Measurements from ENCODE around the gene BCAS1.

The BCAS1 gene, protein sequence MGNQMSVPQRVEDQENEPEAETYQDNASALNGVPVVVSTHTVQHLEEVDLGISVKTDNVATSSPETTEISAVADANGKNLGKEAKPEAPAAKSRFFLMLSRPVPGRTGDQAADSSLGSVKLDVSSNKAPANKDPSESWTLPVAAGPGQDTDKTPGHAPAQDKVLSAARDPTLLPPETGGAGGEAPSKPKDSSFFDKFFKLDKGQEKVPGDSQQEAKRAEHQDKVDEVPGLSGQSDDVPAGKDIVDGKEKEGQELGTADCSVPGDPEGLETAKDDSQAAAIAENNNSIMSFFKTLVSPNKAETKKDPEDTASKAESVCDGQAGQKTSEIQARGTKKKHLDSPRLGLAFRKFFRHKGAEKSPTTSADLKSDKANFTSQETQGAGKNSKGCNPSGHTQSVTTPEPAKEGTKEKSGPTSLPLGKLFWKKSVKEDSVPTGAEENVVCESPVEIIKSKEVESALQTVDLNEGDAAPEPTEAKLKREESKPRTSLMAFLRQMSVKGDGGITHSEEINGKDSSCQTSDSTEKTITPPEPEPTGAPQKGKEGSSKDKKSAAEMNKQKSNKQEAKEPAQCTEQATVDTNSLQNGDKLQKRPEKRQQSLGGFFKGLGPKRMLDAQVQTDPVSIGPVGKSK

DNA sequence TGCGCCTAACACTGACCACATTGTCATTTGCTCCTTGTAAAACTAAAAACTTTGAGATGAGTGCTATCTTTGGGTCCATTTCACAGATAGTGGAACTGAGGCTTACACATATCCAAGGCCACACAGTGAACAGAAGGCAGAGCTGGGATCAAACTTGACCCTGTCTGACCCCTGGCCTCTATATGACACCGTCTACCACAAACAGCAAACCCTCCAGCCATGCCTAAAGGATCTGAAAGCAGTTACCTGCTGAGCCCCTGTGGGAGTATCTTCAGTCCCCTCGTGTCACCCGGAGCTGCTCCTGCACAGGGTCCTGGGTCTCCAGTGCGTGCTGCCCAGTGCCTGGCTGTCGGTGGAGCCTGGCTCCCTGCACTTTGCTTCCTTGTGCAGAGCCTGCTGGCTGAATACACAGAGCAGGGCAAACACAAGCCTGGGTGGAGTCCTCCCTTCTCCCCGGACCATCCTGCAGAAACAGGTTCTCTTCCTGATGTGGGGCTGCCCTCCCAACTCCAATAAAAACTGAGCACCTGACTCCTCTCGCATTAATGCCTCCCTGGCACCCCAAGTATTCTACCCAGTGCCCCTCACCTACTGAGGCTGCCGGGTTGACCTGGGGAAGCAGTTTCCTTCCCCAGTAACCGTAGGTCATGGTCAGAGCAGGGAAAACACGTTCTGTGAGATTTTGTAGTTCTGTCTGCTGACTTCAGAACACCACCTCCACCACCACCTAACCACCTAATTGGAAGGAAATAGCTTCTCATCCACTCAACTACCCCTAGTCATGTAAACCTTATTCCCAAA, at the start of gene BCAS1:
Gene BCAS1, minus strand, starts transcription at position 408 of the 801 bp plus-strand sequence. CDS start 11,876 bp downstream, outside the sequence.
- no peak for DNase-seq (ENCODE audit: low read depth)

DNA sequence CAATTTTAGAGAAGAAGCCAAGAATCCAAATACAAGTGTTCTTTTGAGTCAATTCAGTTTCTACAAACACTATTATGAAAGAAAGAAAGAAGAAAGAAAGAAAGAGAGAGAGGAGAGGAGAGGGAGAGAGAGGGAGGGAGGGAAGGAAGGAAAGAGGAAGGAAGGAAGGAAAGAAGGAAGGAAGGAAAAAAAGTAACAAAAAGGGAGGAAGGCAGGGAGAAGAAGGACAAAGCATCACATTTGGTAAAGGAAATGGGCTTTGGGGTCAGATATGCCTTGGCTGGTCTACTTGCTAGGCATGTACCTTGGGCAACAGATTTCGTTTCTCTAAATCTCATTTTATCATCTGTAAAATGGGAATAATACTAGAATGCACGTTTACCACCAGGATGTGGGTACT, 49.4 kb upstream of the BCAS1 start:
- DNase-seq (ENCODE audit: low read depth): no peak

DNA sequence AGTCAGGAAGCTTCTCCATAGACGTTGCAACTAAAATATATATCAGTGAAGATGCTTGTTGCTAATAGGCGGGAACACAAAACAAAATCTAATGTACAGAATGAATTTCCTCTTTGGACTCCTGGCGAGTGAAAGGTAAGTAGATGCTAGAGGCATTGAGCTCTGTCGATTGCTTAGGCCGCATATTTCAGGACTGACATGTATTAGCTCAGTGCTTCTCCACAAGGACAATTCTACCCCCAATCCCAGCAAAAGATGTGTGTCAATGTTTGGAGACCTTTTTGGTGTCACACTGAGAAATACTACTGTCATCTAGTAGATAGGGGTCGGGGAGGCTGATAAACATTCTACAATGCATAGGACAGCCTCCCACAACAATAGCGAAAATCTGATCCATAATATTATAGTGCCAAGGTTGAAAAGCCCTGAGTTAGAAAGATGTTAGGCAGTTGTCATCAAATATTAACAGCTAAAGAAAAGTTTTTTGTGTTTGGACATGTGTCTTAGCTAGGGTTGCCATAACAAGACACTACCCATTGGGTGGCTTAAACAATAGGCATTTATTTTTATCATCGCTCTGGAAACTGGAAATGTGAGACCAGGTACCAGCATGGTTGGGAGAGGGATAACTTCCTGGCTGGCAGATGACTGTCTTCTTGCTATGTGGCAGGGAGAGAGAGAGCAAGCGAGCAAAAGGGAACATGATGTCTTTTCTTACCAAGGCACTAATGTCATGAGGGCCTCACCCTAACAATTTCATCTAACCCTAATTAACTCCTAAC, 48.0 kb upstream of the BCAS1 start:
- DNase-seq (ENCODE audit: low read depth): no peak

DNA sequence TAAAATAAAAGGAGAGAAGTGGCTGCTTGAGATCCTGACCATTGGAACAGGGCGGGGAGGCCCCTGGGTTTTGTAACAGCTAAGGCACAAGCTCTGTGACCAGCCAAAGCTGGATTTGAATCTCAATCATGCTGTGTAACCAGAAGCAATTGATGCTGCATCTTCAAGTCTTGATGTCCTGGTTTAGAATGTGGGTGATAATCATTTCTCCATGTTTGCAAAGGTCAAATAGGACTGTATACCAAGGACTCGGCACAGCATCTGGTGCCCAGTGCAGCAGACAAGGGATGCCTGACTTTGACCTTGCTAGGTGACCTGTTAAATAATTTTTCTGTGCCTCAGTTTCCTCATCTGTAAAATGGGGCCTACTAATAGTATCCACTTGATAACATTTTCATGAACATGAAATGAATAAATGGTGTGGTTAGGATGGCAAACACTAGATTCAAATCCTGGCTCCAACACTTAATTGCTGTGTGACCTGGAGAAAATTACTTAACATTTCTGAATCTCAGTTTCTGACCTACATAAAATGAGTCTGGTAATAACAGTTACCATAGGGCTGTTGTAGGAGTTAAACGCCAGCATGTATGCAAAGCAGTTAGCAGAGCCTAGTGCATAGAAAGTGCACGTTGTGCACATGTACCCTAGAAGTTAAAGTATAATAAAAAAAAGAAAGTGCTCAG, 46.3 kb upstream of the BCAS1 start:
- no peak for DNase-seq (ENCODE audit: low read depth)

DNA sequence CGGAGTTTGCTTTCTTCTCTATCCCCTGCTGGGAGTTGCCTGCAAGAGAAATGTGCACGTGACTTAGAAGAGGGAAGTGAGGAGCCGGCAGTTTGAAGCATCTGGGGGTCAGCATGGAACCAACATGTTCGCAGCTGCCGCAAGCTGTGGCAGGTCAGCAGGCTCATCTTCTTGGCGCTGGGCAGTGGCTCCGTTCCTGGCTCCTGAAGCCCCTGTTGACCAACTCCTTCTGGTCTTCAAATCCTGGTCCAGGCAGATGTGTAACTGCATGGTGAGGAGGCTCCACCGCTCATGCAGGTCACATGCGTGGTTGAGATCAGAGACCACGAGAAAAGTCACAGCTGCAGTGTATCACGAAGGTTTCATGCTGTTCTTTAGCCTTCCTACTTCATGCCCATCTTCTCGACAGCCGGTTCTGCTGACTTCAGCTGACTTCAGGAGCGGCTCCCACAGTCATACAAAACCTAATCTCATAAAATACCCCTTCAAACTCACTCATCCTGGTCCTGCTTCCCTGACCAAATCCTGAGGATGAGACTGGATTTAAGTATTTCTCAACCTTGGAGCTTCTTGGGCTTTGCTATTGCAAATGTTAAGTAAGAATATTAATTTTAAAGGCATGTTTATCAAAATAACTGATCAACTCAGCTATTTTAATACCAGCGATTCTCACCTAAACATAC, 44.9 kb upstream of the BCAS1 start:
- DNase-seq (ENCODE audit: low read depth): no peak

DNA sequence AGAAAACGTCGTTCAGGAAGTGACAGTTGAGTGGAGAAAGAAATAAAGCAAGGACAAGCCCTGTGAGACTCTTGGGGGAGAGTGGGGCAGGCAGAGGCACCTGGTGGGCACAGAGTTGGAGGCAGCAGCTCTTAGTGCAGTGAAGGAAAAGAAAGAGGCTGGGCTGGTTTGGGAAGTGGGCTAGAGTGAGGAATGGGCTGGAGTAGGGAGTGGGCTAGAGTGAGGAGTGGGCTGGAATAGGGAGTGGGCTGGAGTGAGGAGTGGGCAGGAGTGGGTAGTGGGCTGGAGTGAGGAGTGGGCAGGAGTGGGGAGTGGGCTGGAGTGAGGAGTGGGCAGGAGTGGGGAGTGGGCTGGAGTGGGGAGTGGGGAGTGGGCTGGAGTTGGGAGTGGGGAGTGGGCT, 43.7 kb upstream of the BCAS1 start:
- no peak for DNase-seq (ENCODE audit: low read depth)

DNA sequence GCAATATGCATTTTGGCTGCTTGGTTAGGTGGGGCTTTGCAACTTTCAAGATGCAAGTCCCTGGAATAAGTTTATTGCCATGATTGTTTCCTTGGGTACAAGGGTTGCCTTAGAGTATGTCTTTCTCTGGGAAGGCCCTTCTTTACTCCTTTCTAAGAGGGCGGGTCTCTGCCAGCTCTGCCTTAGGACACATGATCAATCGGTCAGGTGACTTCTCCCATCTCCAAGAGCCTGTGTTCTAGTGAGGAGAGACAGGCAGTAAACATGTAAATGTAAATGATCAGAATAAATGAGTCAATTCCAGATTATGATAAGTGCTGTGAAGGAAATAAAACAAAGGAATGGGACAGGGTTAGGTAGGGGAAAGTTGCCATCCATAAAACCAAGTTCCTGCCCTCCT, 43.2 kb upstream of the BCAS1 start:
- DNase-seq (ENCODE audit: low read depth): no peak

DNA sequence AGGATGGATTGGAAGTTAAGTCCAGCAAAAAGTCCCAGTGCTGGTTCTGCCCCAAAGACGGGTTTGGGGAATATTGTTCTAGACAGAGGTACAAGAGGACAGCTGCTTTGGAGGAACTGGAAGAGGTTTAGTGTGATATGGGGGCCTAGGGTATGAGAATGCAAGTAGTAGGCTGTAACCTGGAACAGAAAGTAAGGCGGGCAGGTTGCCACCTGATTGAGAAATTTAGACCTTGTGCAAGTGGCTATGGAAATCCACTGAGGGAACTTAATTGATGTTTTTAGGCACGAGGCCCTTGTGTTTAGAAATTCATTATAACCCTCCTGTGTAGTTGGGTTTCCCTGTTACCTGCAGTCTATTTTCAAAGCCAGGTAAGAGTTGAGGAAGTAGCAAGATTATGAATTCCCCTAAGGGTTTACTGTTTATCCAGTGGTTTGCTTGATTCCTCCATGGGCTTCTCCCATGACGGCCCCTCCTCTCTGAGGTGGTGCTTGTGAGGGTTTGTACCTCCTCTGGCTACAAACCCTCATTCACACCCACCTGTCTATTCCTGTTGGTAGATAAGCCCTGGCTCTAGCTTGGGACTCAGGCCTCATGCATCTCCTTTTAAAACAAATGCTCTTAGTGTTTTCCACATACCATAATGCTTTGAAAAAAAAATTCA, 42.0 kb upstream of the BCAS1 start:
- DNase-seq (ENCODE audit: low read depth): no peak

DNA sequence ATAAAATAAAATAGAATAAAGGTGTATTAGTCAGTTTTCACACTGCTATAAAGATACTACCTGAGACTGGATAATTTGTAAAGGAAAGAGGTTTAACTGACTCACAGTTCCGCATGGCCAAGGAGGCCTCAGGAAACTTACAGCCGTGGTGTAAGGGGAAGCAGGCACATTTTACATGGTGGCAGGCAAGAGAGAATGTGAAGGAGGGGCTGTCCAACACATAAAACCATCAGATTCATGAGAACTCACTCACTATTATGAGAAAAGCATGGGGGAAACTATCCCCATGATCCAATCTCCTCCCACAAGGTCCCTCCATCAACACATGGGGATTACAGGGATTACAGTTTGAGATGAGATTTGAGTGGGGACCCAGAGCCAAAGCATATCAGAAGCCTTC, 41.1 kb upstream of the BCAS1 start:
- no peak for DNase-seq (ENCODE audit: low read depth)

DNA sequence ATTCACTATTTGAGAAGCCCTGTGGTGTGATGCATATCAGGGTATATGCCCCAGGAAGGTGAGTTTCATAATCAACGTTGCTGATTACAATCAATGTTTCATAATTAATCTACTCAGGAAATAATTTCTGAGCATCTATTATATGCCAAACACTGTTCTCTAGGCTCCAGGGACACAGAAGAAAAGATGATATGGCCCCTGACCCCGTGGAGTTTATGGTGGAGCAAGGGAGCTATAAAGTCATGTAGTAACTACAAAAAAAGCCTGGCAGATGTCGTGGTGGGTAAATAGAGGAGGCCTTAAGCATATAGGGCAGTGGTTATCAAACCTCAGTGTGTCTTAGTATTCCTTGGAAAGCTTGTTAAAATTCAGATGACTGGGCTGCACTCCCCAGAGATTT, 40.1 kb upstream of the BCAS1 start:
- DNase-seq (ENCODE audit: low read depth): no peak

DNA sequence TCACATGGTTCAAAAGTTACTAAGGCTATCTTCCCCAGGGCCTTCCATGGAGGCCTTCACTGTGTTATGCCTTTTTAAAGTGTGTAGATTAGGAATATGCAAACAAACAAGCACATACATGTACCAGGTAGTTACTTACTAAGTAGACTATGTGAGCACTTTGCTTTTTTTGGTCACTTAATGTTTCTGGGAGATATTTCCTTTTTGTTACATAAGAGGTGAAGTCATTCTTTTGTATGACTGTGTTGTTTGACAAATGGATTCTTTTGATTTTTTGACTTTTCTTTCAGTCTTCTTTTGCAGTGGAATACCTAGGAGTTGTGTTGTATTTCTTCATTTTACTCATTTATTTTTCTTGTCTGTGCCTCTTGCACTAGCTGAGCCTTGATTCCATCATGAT, 39.6 kb upstream of the BCAS1 start:
- DNase-seq (ENCODE audit: low read depth): no peak

DNA sequence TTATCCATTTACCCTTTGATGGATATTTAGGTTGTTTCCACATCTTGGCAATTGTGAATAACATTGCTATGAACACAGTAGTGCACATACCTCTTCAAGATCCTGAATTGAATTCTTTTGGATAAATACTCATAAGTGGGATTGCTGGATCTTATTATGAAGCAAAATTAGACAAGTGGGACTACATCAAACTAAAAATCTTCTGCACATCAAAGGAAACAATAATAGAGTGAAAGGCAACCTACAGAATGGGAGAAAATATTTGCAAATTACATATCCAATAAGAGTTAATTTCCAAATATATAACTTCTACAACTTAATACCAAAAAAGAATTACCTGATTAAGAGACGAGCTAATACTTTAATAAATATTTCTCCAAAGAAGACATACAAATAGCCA, 38.4 kb upstream of the BCAS1 start:
- no peak for DNase-seq (ENCODE audit: low read depth)

DNA sequence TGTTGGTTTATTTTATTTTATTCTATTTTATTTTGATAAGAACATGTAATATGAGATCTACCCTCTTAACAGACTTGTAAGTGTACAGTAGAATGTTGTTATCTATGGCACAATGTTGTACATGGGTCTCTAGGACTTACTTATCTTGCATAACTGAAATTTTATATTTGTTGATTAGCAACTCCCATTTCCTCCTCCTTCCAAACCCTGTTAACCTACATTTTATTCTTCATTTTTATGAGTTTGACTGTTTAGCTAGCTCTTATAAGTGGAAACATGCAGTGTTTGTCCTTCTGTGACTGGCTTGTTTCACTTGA, 37.9 kb upstream of the BCAS1 start:
- DNase-seq (ENCODE audit: low read depth): no peak

DNA sequence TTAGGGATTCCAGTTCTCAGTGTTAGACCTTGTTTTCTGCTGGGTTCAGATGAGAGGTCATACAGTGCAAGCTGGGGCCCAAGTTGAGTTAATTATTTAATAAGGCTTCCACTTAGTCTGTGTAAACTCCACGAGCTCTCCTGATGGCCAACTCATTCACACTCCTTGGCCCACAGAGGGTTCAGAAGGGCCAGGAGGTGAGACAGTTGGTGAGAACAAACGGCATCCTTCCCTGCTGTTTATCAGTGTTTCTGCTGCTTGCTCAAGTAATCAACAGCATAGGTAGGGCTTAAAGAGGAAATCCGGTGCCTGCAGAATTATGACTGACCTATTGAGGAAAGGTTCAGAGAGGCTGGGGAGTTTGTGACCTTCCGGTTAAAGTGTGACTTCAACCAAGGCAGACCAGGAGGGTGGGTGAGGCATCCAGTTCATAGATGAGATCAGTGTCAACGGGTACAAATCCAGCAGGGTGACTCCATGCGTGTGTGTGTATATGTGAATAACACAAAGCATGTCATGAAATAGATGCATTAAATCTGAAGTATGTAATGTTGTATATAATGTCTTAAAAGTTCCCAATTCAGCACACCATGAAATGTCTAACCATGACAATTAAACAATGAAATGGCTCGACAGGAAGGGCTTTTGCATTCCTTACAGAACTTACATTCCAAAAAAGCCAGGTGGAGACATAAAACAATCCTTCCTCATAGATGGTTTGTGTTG, 37.4 kb upstream of the BCAS1 start:
- DNase-seq (ENCODE audit: low read depth): no peak

DNA sequence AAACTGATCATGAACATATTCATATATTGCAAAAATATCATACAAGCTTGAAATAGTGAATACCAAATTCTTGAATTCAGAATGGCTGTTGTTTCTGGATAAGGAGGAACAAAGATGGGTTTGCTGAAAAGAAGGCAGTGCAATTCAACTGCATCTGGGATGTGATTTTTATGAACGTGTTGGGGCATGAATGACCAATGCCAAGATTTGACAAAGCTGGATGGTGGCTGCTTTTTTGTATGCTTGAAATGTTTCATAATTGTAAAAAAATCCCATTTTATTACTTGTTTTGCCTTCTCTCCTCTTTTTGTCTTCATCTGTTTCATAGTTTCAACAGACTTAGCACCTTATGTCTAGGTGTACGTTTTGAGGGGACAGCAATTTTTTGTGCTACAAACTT, 36.8 kb upstream of the BCAS1 start:
- DNase-seq (ENCODE audit: low read depth): no peak

DNA sequence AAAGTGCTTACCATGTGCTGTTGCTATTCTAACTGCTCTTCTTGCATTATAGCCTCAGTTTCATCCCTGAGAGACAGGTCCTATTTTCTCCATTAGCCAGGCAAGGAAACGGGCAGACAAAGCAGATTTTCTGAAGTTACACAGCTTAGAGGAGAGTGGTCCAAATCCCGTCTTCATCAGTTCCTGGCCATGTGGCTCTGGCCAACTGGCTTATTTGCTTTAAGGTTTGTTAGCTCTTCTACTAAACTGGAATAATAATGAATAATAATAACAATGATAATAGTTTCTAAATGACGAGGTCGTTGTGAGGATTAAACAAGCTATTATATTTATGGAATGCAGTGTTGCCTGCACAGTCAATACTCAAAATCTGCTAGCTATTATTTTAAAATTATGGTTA, 35.8 kb upstream of the BCAS1 start:
- DNase-seq (ENCODE audit: low read depth): no peak

DNA sequence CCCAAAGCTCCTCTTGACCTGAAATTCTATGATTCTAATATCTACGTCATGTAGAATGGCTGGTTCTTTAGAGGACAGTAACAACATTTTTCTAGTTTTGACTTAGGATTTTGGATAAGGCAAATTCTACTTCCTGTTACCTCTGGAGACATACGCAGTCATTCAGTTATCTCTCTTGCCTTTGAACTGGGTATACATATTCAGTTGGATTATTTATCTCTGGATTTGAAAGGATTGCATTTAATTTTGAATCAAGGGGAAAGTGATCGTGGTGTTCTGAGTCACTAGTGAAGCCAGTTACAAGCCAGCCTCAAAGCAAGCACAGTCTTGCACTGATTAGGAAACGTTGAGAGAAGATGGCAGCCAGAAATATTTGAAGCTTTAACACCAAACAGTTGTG, 35.3 kb upstream of the BCAS1 start:
- DNase-seq (ENCODE audit: low read depth): no peak

DNA sequence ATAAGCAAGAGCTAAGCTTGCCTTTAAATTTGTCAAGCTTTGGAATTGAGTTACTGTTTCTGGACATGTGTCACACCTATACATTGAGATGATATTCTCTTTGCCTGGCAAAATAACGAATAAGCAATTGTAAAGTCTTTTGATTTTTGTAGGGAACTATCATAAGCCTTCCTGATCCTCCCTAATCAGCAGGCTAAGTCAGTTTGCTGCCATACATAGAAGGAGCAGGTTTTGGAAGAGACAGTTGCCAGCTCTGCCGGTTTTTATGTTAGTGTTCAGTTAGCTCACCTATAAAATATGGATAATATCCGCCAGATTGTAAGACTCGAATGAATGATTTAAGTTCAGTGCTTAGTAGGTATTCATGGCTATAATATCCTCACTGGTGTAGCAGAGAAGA, 34.4 kb upstream of the BCAS1 start:
- DNase-seq (ENCODE audit: low read depth): no peak

DNA sequence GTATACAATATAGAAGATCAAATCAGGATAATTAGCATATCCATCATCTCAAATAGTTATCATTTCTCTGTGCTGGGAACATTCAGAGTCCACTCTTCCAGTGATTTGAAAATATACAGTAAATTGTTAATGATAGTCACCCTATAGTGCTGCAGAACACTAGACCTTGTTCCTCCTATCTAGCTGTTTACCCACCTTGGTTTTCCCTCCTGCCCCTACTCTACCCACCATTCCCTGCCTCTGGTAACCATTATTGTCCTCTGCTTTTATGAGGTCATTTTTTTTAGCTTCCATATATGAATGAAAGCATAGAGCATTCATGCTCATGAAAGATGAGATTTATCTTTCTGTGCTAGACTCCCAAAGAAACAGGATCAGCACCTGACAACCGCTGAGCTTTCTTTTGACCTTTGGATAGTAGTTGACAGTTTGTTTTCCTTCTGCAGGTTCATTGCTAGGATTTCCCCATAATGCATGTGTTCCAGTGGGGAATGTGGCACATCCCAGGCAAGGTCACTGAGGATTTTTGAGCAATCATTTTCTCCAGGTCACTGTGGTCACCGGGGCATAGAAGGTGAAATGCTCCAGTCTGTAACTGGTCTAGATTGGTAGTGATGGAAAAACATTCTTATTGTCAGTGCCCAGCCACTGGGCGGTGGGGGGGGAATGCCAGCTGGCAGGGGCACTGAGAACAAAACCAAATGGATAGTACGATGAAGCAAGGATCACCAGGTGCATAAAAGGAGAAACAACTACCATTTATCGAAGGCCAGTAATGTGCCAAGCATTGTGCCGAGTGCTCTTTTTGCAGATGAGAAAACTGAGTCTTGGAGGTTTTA, 33.6 kb upstream of the BCAS1 start:
- DNase-seq (ENCODE audit: low read depth): no peak

Measured in stromal cell of bone marrow (primary cell).